Measurements from ENCODE around the gene IQCF6. TPM values are rescaled to one million over a fixed set of nuclear protein-coding genes. Genes with fewer than 3 reads are reported as not detected.

Gene IQCF6
- total and polyA plus RNA-seq, 11 donors: not detected

DNA sequence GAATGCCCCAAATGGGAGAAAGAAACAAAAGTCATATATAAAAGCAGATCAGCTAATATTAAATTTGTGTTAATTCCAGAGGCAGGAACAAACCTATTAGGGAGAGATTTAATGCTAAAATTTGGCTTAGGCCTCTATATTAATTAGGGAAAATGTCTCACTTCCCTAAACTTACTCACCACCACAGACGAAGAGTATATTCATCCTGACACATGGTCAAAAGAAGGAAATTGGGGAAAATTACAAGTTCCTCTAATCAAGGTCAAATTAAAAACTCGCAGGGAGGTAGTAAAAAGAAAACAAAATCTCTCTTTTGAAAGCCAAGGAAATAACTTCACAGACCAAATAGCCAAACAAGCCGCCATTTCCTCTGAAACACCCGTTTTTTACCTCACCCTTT is 39.9 kb downstream of the IQCF6 start:
- no peak for DNase-seq
- Histone ChIP-seq H3K27me3 (peaks cover 0 to 27% (median 0%) of the 10 kb centered on the region in 9 donors), H3K27ac (peak overlapping the region in 1 of 12 donors; percentile 60), H3K9me3 (peaks cover 0 to 18% (median 1%) of the 10 kb centered on the region in 12 donors), H3K4me1 (peaks cover 0 to 11% (median 0%) of the 10 kb centered on the region in 12 donors), H3K36me3 (no peaks in the 10 kb centered on the region), H3K4me3 (no peak overlapping the region)
- 50 to 59% (median 51%) methylated on average over 4 of the region's 4 CpGs for WGBS, 4 donors
- no peak for ATAC-seq
- TF ChIP-seq, protein P1, sequence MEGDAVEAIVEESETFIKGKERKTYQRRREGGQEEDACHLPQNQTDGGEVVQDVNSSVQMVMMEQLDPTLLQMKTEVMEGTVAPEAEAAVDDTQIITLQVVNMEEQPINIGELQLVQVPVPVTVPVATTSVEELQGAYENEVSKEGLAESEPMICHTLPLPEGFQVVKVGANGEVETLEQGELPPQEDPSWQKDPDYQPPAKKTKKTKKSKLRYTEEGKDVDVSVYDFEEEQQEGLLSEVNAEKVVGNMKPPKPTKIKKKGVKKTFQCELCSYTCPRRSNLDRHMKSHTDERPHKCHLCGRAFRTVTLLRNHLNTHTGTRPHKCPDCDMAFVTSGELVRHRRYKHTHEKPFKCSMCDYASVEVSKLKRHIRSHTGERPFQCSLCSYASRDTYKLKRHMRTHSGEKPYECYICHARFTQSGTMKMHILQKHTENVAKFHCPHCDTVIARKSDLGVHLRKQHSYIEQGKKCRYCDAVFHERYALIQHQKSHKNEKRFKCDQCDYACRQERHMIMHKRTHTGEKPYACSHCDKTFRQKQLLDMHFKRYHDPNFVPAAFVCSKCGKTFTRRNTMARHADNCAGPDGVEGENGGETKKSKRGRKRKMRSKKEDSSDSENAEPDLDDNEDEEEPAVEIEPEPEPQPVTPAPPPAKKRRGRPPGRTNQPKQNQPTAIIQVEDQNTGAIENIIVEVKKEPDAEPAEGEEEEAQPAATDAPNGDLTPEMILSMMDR (IDR thresholded peaks at IDR 0.05): no peak
- no peak for TF ChIP-seq POLR2A (IDR thresholded peaks at IDR 0.05)
- intact Hi-C loops (cut with DNase I): no loop called here

DNA sequence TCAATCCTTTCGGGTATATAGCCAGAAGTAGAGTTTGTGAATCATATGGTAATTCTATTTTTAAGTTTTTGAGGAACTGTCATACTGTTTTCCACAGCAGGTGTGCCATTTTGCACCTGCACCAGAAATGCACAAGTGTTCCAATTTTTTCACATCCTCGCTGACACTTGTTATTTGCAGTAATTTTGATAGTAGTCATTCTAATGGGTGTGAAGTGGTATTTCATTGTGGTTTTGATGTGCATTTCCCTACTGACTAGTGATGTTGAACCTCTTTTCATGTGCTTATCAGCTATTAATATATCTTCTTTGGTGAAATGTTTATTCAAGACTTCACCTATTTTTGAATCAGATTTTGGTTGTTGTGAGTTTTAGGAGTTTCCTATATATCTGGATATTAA is 43.1 kb downstream of the IQCF6 start:
- Histone ChIP-seq H3K27ac (no peak overlapping the region), H3K36me3 (no peaks in the 10 kb centered on the region), H3K4me3 (no peak overlapping the region), H3K4me1 (peaks cover 0 to 7% (median 0%) of the 10 kb centered on the region in 12 donors), H3K9me3 (no peaks in the 10 kb centered on the region), H3K27me3 (peaks cover 0 to 31% (median 0%) of the 10 kb centered on the region in 9 donors)
- WGBS, 4 donors: 80 to 87% (median 84%) methylated on average over 2 of the region's 2 CpGs
- intact Hi-C loops (cut with DNase I): no loop called here
- TF ChIP-seq POLR2A (IDR thresholded peaks at IDR 0.05): no peak
- TF ChIP-seq, protein P1 (IDR thresholded peaks at IDR 0.05): no peak
- ATAC-seq (no peak), DNase-seq (no peak)

DNA sequence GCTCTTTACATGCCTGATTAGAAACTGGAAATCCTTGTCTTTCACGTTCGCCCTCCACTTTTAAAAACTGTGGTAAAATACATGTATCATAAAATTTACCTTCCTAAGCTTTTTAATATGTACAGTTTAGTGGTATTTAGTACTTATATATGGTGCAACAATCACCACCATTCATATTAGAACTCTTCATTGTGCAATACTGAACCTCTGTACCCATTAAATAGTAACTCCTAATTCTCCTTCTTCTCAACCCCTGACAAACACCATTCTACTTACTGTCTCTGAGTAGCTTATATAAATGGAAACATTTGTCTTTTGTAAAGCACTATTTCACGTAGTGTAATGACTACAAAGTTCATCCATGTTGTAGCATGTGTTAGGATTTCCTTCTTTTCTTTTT is 44.0 kb downstream of the IQCF6 start:
- Histone ChIP-seq H3K36me3 (no peaks in the 10 kb centered on the region), H3K27me3 (peaks cover 0 to 31% (median 0%) of the 10 kb centered on the region in 9 donors), H3K4me1 (peaks cover 0 to 7% (median 0%) of the 10 kb centered on the region in 12 donors), H3K4me3 (no peak overlapping the region), H3K27ac (no peak overlapping the region), H3K9me3 (no peaks in the 10 kb centered on the region)
- intact Hi-C loops (cut with DNase I): no loop called here
- no peak for ATAC-seq
- no peak for DNase-seq
- no peak for TF ChIP-seq POLR2A (IDR thresholded peaks at IDR 0.05)
- TF ChIP-seq, protein P1 (IDR thresholded peaks at IDR 0.05): no peak
- WGBS, 4 donors: 57 to 68% (median 68%) methylated on average over 3 of the region's 3 CpGs

DNA sequence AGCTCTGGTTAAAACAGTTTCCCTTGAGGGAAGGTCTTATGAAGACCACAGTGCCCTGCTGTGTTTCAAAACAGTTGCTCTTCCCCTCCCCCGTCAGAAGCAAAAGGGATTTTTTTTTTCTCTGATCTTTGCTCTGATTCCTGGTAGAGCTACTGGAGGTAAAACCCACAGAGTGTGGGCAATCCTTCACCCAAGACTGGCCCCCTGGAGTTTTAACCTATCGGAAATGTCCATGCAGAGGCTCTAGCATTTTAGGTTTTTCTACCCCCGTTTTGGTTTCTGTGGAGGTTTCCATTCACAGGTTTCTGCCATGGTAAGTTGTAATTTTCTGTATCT is 44.5 kb downstream of the IQCF6 start:
- Histone ChIP-seq H3K9me3 (no peaks in the 10 kb centered on the region), H3K27ac (no peak overlapping the region), H3K4me1 (peaks cover 0 to 2% (median 0%) of the 10 kb centered on the region in 12 donors), H3K4me3 (no peak overlapping the region), H3K27me3 (peaks cover 0 to 31% (median 0%) of the 10 kb centered on the region in 9 donors), H3K36me3 (no peaks in the 10 kb centered on the region)
- DNase-seq: no peak
- no peak for ATAC-seq
- TF ChIP-seq, protein P1 (IDR thresholded peaks at IDR 0.05): no peak
- no peak for TF ChIP-seq POLR2A (IDR thresholded peaks at IDR 0.05)
- intact Hi-C loops (cut with DNase I): no loop called here
- 15 to 39% (median 34%) methylated on average over 3 of the region's 3 CpGs for WGBS, 4 donors

All from heart left ventricle (tissue), 16 donors.